GM21529 (cell line): ENCODE measurements around the gene C10orf105.

Source experiments
- ATAC-seq: cut with Tn5 transposase; IDR thresholded peaks from one replicate; pipeline ENCODE4 v1.9.1; 2021; ENCODE audit not compliant: unreplicated experiment

C10orf105 gene

DNA sequence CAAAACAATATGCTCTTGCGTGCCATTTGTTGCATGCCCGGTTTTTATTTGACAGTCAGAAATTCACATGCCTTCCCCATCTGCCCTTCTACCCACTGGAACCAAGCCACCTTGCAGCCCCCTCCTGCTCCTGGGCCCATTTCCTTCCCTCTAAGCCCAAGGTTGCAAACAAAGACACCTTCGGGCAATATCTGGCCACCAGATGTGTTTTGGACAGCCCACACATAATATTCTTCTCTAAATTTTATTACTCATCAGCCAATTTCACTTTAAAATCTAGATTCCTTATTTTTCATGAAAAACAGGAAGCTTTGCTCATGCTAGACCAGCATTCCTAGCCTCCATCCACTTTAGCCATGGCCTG is 18.2 kb upstream of the C10orf105 start:
- no peak for ATAC-seq

DNA sequence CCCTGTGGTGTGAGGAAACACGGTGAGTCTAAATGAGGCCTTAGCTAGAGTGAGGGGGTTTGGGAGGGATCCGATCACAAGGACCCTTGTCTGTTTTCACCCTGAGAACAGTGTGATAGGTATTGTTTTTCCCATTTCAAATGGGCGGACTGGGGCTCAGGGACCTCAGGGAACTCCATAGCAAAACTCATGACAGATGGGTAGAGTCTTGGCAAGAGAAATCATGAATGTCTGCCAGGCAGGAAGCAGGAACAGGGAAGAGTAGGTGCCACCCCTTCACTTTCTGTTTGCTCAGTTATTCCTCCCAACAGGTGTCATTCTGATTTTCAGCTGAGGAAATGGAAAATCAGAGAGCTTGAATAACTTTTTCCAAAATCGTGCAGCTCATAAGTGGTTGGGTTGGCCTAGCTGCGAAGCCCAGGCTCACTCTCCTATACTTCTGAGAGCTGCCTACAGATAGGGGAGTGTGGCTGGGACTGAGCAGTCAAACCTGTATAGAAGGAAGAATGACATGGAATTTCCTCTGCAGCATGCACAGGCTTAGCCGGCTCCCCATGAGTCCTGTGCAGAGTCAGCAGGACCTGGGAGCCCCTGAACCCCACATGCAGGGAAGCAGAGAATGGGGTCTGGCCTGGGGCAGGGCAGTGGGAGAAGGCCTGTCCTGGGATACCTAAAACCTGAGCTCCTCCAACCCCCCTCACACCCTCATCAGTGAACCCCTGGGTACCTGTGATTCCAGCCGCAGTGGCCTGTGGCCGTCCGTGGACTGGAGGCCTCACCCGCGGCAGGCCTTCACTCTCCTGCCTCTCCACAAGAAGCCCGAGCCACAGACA is 17.6 kb upstream of the C10orf105 start:
- ATAC-seq: no peak

GRCh38 chr10:71736570-71736952 is 17.0 kb upstream of the C10orf105 start:
- ATAC-seq: no peak

DNA sequence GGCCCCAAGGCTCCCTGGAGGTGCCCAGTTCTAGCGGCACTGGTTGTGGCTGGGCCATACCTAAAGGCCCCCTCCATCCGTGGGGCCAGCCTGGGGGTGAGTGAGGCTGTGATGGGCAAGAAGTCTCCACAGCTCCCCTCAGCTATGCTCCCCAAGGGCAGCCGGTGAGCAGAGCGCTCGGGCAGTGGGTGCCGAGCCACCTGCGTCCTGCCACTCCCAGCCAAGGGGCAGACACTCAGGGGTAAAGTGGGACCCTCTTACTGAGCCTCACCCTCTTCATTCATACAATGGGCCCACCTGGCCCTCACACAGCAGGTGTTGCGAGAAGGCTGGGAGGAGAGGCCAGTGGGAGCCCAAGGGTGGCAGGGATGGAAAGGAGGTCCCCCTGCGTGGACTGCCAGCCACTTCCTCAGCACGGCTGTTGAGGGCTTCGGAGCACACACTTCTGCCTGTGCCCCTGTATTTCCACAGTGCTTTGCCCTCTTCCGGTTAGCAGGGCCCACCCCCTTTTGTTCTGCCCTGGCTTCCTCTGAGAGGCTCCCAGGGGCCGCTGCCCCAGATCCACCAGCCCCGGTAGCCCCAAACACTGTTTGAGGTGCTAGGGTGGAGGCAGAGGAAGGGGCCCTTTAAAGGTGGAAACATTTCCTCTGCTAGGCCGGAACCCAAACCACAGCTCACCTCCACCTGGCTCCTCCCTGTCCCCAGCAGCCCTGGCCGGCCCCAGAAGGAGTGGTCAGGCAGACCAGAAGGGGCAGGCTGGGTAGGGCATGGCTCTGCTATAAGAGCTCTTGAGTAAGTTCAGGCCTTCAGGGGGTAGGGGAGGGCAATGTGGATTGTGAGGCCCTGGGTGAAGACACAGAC is 16.4 kb upstream of the C10orf105 start:
- no peak for ATAC-seq

DNA sequence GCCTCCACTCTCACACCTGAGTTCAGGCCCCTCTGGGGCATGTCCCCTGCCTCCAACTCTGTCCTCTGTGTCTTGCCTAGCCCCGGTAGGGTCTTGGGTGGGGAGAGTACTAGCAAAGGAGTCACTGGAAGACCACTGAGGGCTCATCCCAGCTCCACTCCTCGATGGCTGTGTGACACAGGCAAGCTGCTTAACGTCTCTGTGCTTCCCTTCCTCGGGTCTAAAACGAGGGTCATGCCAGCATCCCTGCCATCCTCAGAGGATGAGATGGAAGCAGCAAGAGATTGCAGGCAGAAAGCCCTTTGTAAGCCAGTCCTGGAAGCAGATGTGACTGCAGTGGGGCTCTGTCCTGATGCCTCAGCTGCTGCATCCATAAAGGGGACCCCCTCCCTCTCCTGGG is 15.2 kb upstream of the C10orf105 start:
- ATAC-seq: no peak

GRCh38 chr10:71731791-71732190 is 12.2 kb upstream of the C10orf105 start:
- ATAC-seq: no peak

DNA sequence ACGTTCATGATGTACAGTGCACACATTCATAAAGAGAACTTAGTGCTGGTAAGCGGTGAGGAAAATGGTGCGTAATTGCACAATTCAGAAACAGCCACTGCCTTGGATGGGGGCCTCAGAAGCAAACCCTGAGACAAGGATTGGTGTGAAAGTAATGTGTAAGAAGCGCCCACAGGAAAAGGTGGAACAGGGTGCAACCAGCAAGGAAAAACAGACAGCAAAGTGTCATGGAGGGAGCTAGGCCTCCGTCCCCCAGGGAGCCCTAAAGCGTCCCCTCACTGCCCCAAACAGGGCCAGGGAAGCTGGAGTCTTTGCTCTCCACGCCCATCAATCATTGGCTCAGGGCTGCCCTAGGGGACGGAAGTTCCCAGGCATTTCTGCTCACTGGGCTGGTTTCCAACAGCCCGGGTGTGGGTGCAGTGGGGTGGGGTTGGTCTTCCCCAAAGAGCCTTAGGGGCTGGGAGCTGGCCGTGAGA is 9.6 kb upstream of the C10orf105 start:
- ATAC-seq: no peak

DNA sequence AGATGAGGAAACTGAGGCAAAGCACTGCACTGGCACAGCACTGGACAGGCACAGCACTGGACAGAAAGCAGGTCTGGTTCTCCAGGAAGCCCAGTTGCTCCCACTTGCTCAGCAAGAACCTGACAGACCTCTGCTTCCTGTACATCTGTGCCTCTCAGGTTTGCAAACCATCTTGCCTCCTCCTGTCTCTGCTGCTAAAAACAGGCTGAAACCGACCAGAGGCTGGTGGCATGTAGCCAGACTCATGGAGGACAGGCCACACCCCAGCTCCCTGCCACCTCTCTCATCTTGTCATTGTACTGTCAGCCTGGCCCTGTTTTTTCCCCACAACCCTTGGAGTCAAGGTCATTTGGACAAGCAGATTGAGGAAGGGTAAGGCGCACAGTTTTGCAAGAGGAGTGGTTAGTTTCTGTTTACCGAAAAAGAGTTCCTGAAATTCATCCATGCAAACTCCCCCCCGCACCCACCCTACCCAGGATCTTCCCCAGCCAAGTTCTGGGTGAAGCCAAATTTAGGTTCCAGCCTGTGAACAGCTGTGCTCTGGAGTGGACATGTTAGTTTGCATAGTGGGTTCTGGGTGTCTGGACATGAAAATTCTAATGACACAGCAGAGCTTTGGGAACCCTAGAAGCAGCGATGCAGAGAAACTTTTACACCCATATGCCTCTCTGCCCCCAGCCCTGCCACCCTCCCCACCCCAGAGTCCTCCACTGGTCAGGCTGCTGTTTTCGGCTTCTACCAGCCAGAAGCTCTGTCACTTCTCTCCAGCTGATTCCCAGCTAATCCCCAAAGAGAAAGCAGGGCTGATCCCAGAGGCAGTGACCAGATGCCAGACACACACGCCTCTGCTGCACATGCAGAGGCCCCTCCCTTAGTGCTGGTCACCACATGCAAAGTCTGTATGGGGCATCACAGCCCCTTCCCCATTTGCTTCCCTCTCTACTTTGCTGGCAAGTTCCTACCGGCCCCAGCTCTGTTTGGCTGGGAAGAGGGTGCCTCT is 8.5 kb upstream of the C10orf105 start:
- ATAC-seq: peak; percentile 68

DNA sequence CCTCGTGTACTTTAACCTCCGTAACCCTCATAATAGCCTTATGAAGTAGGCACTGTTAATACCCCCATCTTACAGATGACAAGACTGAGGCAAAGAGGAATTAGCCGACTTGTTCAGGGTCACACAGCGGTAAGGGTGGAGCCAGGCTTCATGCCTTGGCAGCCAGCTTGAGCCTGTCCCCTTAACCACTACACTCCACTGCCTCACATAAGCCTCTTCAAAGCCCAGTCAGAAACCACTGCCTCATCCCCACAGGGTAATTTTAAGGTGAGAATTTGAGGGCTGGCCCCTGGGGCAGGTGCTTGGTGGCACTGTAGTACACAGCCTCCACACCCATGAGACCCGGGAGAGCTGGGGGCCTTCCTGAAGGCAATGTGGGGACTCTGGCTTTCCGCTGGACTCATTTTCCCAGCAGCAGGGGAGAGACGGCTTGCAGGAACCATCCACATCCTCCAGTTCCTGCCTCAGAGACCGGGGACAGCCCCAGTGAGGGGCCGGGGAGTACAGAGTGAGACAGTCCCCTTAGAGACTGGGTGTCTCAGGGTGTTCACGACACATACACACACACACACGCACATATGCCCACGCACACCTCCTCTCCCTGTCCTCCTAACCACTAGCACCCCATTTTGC is 7.6 kb upstream of the C10orf105 start:
- ATAC-seq: peak; percentile 55

GRCh38 chr10:71726580-71727104 is 7.1 kb upstream of the C10orf105 start:
- ATAC-seq: no peak

- no peak for ATAC-seq
Measured at GRCh38 chr10:71725998-71726579, 6.5 kb upstream of the C10orf105 start.

- no peak for ATAC-seq
Measured at GRCh38 chr10:71725249-71725648, 5.7 kb upstream of the C10orf105 start.

DNA sequence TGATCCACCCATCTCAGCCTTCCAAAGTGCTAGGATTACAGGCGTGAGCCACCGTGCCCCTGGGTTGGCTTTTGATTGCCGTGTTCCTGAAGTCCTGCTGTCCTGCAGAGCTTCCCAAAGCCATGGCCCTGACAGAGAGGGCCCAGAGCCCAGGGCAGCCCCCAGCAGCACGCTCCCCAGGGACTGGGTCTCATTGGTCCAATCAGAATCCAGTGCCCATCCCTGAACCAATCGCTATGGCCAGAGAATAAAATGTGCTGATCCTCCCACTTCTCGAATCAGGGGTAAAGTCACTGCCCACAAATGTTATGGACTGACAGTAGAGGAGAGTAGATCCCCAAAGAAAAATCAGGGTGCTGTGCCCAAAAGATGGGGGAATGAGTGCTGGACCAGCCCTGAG is 5.0 kb upstream of the C10orf105 start:
- no peak for ATAC-seq

GRCh38 chr10:71723311-71723710 is 3.7 kb upstream of the C10orf105 start:
- no peak for ATAC-seq

- no peak for ATAC-seq
Measured at GRCh38 chr10:71722849-71723248, 3.3 kb upstream of the C10orf105 start.

DNA sequence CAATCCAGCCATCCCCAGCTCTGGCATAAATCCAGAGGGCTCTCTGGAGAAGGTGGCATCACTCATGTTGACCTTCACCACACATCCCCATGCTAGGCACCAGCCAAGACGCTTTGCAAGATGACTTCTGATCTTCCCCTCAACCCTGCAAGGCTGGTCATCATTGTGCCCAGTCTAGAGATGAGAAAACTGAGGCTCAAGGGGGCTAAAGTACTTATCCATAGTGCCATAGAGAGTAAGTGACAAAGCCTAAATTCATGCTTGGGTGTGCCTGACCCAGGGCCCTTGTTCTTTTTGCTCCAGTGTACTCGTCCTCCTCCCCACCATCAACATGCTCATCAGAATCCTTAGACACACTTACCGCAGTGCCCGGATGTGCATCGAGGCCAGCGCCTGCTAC is 1.7 kb upstream of the C10orf105 start:
- no peak for ATAC-seq

- no peak for ATAC-seq
Measured at GRCh38 chr10:71720288-71720687, 710 bp upstream of the C10orf105 start.

- no peak for ATAC-seq
Measured at GRCh38 chr10:71719042-71719441, 536 bp downstream of the C10orf105 start.

GRCh38 chr10:71718165-71718698 is 1.3 kb downstream of the C10orf105 start:
- no peak for ATAC-seq

- ATAC-seq: no peak
Measured at GRCh38 chr10:71717551-71717951, 2.0 kb downstream of the C10orf105 start.
